GM19463 (cell line): ENCODE results near the gene CDH4.
"Not testable (repeated sequence)": the region's sequence is repeated elsewhere in the genome, so short reads cannot be mapped to it uniquely, and the experiment has no call there.

Experiments
- ATAC-seq: cut with Tn5 transposase; IDR thresholded peaks from one replicate; pipeline ENCODE4 v1.9.1; 2021; ENCODE audit warnings: mild to moderate bottlenecking, moderate library complexity; ENCODE audit not compliant: unreplicated experiment

Gene CDH4

GRCh38 chr20:61408951-61409740 lies 157.1 kb downstream of the CDH4 start:
- no peak for ATAC-seq

- no peak for ATAC-seq
Measured at GRCh38 chr20:61411743-61412142, 159.7 kb downstream of the CDH4 start.

GRCh38 chr20:61413752-61414151 lies 161.7 kb downstream of the CDH4 start:
- no peak for ATAC-seq

GRCh38 chr20:61414455-61414991 lies 162.5 kb downstream of the CDH4 start:
- no peak for ATAC-seq

GRCh38 chr20:61416546-61416945 lies 164.5 kb downstream of the CDH4 start:
- ATAC-seq = no peak

GRCh38 chr20:61417221-61417941 lies 165.3 kb downstream of the CDH4 start:
- no peak for ATAC-seq

- ATAC-seq = no peak
Measured at GRCh38 chr20:61419010-61419409, 166.9 kb downstream of the CDH4 start.

GRCh38 chr20:61419501-61419900 lies 167.4 kb downstream of the CDH4 start:
- no peak for ATAC-seq

GRCh38 chr20:61420056-61420455 lies 168.0 kb downstream of the CDH4 start:
- no peak for ATAC-seq

GRCh38 chr20:61420781-61421180 lies 168.7 kb downstream of the CDH4 start:
- no peak for ATAC-seq

GRCh38 chr20:61422636-61423425 lies 170.8 kb downstream of the CDH4 start:
- no peak for ATAC-seq

- ATAC-seq = no peak
Measured at GRCh38 chr20:61424011-61424627, 172.1 kb downstream of the CDH4 start.

GRCh38 chr20:61424628-61425420 lies 172.8 kb downstream of the CDH4 start:
- no peak for ATAC-seq

GRCh38 chr20:61425541-61425991 lies 173.5 kb downstream of the CDH4 start:
- not testable (repeated sequence) for ATAC-seq

- no peak for ATAC-seq
Measured at GRCh38 chr20:61426352-61426751, 174.3 kb downstream of the CDH4 start.

GRCh38 chr20:61429458-61430227 lies 177.6 kb downstream of the CDH4 start:
- no peak for ATAC-seq

- ATAC-seq = no peak
Measured at GRCh38 chr20:61430228-61430624, 178.2 kb downstream of the CDH4 start.

- ATAC-seq = no peak
Measured at GRCh38 chr20:61433176-61433575, 181.1 kb downstream of the CDH4 start.

GRCh38 chr20:61433816-61434215 lies 181.8 kb downstream of the CDH4 start:
- no peak for ATAC-seq
